Ovary (tissue), 3 donors: ENCODE data around the gene STAB1.

ENCODE experiments used
- POLR2A ChIP-seq: fragments of 450-650 bp; IDR thresholded peaks from one replicate; pipeline ENCODE4 v1.6.1; 2017; ENCODE audit warnings: antibody characterized with exemption, mild to moderate bottlenecking, moderate library complexity
- TF ChIP-seq, protein P1 (sequence below), 3 donors: fragments of 450-650 bp in 2 of 3; fragments of 200-600 bp in 1 of 3; IDR thresholded peaks; one replicate each; pipeline versions ENCODE4 v1.5.1 to v1.8.0; 2016 to 2022; ENCODE audit warnings: antibody characterized with exemption in 3 of 3, mild to moderate bottlenecking in 1 of 3
- donor health status: DM: no; HTN: no; CAD: no.

DNA sequence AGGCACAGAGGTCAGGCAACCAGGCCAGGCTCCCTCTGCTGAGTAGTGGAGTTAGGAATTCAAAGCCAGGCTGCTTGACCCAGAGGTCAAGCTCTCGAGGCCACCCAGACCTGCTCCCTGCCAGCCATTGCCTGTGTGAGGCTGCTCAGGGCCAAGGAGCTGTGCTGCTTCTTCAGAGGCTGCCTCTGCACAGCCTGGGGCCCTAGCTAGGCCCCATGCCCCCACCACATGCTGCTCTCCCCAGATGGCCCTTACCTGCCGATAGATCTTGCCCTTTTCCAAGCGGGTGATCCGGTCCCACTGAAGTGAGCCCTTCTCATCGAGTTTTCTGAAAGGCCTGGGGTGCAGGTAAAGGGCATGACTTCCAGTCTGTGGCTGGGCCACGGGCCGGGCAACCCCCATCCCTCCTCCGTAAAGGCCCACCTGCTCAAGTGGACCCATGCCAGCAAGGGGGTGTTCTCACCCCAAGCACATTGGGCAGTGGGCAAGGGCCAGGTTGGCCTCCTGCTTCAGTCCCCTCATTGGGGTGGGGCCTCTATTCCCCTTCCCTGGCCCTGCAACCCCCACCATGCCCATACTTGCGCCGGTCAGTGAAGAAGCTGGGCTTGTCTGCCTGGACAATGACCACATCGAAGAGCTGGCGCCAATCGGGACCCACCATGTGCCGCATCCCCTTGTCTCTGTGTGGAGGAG, 32.0 kb downstream of the STAB1 start:
- TF ChIP-seq, protein P1, sequence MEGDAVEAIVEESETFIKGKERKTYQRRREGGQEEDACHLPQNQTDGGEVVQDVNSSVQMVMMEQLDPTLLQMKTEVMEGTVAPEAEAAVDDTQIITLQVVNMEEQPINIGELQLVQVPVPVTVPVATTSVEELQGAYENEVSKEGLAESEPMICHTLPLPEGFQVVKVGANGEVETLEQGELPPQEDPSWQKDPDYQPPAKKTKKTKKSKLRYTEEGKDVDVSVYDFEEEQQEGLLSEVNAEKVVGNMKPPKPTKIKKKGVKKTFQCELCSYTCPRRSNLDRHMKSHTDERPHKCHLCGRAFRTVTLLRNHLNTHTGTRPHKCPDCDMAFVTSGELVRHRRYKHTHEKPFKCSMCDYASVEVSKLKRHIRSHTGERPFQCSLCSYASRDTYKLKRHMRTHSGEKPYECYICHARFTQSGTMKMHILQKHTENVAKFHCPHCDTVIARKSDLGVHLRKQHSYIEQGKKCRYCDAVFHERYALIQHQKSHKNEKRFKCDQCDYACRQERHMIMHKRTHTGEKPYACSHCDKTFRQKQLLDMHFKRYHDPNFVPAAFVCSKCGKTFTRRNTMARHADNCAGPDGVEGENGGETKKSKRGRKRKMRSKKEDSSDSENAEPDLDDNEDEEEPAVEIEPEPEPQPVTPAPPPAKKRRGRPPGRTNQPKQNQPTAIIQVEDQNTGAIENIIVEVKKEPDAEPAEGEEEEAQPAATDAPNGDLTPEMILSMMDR (IDR thresholded peaks at IDR 0.05) = no peak
- no peak for TF ChIP-seq POLR2A
